GM10847 (cell line): ENCODE results near the gene PPP1R1C.

Experiments used
- POLR2A ChIP-seq: IDR thresholded peaks from 2 replicates; pipeline ENCODE4 v1.6.1; 2011; ENCODE audit not compliant: insufficient read length; ENCODE audit errors: extremely low read depth

Gene PPP1R1C, protein sequence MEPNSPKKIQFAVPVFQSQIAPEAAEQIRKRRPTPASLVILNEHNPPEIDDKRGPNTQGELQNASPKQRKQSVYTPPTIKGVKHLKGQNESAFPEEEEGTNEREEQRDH

DNA sequence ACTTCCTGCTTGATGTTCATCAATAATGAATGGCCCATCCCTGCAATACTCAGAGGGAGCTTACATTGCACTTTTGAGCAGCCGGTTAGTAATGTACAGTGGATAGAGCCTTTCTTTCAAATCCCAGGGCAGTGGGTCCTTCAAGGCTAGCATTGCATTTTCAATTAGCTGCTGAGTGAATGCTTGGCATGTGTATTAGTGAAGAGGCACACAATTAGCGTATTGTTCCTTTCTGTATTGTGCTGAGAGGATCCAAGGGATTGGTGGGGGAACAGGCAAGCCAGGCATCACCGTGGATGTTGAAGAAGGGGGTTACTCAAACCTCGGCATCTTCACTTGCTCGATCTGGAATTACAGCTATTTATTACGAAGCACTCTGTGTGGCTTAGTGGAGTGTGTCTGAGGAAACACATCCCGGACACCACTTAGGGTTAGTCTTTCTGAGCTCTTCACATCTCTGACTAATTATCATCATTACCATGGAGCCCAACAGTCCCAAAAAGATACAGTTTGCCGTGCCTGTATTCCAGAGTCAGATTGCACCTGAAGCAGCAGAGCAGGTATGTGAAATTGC, at the start of gene PPP1R1C:
TSS of gene PPP1R1C (plus strand) at position 222 of the 574 bp plus-strand sequence. CDS start at position 480, 258 bp downstream.
- TF ChIP-seq POLR2A: no peak

DNA sequence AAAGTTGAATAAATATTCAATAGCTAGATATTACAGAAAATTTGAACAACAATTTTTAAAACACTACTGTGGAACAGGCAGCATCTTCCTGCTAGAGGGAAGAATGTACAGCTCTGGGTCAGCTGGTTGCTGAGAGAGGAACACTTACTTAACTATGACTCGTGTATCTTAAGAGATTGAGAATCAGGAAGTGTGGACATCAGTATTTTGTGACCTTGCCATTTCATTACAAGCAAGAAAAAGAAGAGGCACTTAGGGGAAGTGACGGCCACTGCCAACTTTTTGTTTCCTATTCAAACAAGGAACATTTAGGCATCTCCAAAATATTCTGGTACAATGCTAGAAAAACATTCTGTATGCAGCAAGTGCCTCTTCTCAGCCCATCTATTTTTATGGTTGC, 48.2 kb upstream of the PPP1R1C start:
- TF ChIP-seq POLR2A: no peak

DNA sequence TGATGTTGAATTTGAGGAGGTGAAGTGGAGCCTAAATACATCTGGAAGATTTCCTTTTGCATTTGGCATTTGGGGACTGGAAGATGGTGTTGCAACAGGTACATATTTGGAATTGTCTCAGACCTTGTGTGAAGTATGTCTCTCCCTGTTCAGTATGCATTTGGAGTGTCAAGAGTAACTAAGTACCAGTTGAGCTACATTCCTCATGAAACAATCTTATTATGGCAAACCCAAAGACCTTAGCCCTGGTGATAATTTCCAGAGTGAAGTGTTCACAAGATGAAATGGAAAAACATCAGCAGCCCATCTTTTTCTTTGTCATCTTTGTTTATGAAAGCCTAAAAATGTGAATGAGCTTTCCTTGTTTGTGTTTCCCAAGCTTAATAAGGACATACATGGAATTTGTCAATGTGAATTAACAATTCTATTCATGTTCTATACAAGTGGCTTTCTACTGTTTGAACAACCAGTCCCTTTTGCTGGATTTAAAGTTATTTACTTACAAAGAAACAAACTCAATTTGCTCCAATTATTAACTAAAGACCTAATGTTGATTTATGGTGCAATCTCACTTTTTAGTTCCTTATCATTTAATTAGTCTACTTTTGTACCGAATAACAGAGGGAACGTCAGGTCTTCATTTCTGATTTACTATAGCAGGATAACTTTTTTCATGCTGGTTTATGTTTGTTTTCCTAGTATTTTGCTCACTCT, 42.1 kb upstream of the PPP1R1C start:
- TF ChIP-seq POLR2A: no peak

DNA sequence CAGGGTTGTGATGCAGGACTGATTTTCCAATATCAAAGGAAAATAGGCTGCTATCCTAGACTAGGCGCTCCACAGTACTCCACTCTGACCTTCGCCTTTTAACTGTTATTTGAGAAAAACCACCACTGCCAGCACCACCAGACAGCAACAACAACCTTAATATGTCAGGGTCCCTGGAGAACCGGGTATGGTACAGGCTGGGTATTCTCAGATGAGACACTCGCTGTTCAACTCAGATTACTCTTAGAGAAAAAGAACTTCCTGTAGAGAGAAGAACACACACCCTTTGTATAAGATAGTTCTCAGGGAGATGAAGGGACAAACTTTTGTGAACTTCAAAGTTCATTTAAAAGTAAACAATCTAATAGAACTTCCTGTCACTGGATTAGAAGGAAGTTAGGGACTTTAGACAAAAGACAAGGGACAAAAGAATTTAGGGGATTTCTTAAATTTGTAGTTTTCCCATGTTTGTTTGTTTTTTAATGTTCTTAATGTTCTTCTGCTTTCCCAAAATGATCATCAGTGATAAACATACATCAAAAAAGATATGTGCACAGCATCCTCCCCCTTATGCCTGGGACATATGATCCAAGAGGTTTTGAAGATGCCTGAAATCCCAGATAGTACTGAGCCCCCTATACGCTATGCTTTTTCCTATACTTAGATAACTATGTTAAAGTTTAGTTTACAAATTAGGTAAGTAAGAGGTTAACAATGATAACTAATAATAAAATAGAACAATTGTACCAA, 41.3 kb upstream of the PPP1R1C start:
- no peak for TF ChIP-seq POLR2A

DNA sequence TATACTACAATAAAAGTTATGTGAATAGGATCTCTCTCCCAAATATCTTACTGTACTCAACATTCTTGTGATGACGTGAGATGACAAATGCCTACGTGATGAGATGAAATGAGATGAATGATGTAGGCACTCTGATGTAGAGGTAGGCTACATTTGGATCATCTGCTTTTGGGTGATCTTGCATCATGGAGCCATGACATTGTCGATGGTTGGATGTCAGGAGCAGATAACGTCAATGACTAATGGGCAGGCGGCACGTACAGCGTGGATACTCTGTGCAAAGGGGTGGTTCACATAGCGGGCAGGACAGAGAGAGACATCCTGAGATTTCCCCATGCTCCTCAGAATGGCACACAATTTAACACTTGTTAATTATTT, 40.8 kb upstream of the PPP1R1C start:
- no peak for TF ChIP-seq POLR2A

DNA sequence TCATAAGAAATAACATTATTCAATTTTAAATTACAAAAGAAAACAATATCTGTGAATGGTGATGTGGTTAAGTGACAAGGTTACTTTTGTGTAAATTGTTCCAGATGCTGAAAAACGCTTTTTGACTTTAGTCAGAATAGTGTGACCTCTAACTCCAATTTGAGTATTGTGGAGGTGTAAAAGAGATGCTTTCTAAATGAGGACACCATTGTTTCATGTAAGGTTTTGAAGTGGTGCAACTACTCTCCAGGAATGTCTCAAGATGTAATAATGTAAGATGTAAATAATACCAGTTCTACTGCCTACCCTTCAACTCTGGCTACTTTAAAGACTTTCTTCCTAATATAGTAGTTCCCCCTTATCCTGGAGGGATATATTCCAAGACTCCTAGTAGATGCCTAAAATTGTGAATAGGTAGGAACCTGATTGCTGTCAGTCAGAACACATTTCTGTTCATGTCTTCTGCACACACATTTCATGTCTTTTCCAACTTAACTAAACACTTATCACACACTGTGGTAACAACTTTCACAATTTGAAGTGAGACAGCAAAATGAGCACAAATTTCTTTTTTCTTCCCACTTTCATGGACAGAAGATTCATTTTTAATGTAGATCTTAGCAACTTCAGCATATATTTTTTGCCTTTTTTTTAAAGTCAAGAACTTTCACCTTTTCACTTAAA, 39.1 kb upstream of the PPP1R1C start:
- TF ChIP-seq POLR2A: no peak

DNA sequence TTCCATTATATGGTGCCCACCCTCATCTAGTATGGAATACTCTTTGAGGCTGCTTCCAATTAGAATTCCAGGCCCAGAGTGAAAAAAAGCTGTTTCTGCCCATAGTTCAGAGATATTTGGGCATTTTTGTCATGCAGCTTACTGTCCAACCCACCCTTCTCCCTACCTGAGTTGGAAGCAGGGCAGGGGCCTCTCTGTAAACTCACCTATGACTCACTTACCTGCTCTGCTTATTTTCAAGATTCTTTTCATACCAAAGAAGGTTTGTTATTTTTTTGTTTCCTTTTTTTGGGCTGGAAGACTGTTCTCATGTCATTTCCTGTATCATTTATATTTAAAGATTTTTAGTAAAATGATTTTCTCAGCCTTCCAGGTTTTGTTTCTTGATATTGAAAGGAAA, 38.4 kb upstream of the PPP1R1C start:
- no peak for TF ChIP-seq POLR2A

DNA sequence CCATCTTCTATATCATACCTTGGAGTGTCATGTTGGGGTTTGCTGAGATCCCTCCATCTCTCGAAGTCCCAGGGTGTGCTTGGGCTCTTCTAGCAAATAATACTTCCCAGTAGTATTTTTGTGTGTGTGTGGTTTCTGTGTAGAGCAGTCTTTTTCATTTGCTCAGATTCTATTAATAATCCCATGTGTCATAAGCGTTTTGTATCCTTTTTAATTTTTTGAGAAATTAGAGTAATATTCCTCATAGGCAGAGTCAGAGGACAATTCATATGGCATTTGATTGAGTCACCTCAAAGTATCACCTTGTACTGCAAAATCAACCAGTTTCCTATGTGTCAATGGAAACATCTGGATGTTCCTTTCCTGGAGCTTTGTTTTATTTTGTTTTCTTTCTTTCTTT, 37.4 kb upstream of the PPP1R1C start:
- TF ChIP-seq POLR2A: no peak

DNA sequence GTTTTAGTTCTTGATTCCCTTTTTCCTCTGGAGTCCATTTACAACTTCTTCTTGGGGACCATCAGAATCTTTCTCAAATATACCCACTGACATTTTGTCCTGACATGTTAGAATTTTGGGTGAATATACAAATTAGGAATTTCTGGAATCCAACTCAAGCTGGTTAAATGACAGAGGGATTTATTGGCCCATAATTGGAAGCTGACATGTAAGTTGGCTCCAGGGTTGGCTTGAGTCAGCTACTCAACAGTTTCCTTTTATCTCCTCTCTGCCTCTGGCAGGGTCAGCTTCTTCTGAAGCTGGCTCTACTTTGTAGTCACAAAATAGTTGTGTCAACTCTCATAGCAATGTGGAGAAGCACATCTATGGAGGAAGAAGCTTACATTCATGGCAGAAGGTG, 36.6 kb upstream of the PPP1R1C start:
- no peak for TF ChIP-seq POLR2A

DNA sequence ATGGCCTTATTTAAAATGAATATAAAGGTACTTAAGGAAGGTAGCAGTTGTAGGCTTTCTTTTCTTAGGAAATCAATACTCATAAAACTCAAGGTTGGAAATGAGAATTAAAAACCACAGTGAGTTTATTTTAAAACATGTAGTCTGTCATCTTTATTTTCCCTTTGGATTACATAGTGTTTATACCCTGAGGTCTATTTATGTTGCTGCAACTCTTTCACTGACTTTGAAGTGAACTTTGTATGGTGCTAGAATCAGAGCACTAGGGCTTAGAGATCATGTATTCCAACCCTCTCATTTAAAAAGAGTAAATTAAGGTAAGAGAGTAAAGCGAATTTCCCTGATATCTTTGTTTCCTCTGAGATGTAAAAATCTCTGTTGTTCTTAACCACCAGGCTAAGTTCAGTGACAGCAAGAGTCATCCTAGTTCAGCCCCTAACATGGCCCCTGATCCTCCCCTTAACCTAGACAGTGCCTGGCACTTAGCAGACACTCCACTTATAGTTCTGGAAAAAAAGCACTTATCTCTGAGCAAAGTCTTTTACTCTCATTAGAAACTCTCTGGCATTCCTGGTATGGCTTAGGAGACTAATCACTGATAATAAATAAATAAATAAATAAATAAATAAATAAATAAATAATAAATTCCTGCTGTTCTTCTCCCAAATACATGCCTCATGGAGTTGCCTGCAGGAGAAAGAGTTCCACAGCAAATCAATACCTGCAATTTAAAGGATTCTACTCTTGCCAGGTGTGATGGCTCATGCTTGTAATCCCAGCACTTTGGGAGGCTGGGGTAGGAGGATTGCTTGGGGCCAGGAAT, 33.0 kb upstream of the PPP1R1C start:
- no peak for TF ChIP-seq POLR2A

DNA sequence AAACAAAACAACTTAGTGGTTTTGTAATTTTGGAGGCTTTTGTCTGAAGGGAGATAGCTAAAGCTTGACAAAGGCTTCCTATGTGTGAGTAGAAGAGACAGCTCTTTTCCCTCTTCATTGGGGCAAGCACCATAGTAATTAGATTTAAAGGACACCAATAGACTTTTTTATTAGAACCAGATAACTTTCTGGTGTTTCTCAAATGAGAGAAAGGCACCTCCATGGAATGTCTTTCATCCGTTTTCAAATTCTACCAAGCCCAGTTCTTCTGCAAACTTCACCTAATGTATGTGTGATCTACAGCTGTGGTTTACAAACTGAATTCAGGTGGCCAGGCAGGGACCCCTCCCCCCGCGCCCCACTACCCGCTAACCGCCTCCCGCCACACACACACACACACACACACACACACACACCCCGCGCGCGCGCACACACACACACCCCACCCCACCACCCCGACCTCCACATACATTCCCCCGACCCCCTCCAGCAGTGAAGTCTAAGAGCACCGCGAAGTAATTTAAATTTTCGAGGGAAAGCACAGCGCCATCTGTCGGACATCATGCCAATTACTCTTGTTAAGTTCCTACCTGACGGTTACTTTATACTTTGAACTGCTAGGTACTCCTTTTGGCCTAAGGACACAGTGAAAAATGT, 31.6 kb upstream of the PPP1R1C start:
- no peak for TF ChIP-seq POLR2A

DNA sequence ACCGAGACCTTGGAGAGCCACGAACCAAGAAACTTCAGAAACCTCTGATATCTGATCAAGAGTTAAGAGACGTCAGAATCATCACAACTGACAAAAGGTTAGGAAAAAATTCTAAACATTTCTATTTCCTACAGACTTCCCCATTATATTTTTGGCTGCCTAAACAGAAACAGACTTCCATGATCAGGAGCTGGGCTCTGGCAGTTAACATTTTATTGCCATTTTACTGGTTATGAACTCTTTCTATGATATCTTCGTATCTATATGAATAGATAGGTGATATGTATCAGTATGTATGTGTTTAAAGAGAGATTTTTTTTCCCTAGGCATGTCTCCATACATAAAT, 31.1 kb upstream of the PPP1R1C start:
- TF ChIP-seq POLR2A: no peak

DNA sequence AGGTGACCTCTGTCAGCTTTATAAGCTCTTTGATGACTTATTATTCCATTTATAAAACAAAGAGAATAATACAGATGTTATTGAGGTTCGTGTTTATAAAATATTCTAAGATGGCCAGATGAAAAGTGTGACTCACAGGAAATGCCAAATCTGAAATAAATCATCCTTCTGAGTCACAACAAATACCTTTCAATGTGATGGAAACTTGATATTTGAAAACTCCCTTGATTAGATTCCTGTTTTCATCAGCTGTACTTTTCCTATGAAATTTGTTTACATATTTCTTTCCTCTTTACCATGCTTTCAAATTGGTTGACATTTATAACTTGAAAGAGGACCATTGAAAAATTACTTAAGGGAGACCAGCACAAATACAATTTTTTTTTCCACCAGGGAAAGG, 30.6 kb upstream of the PPP1R1C start:
- TF ChIP-seq POLR2A: no peak

DNA sequence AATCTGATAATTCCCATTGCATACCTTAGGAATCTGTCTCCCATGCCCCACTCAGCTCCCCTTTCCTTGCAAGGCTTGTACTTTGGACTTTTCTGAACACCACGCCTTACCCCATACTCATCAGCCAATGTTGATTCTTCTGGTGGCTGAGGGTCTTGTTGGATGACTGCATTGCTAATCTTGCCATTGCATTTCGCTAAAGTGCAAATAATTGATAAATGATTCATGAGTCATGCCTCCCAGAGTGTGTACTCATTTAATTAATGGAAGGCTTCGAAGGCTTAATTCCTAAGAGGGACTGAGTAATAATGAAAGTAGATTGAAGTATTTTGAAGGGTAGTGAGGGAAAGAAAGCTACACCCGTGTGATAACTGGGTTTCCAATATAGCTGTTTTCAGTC, 28.0 kb upstream of the PPP1R1C start:
- no peak for TF ChIP-seq POLR2A
